Hepatocyte (in vitro differentiated cells): ENCODE measurements around the gene SLF1.

Experiments
- EZH2phosphoT487 ChIP-seq: fragments of 200-600 bp; sonication (generic); IDR thresholded peaks from one replicate; pipeline ENCODE4 v1.6.1; 2018; ENCODE audit warnings: antibody characterized with exemption, mild to moderate bottlenecking, low read depth, moderate library complexity; ENCODE audit not compliant: unreplicated experiment, severe bottlenecking
- TF ChIP-seq, protein P1 (sequence below): fragments of 200-600 bp; sonication (generic); IDR thresholded peaks from 2 replicates; pipeline ENCODE4 v1.5.1; 2016; ENCODE audit warnings: antibody characterized with exemption, mild to moderate bottlenecking; ENCODE audit not compliant: poor library complexity

DNA sequence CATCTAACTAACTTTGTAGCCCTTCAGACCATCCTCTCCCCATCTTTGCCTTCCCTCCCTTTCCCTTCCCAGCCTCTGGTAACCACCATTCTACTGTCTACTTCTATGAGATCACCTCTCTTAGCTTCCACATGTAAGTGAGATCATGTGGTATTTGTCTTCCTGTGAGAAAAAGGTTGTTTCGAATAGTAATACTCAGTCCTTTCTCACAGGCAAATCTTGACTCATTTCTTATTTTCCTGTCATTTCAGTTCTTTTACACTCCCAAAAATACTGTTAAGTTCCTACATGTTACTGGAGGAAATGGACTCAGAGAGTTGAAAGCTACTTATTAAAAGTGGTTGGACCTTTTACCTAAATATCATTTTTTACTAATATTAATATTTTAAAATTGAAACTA lies 82.1 kb downstream of the SLF1 start:
- TF ChIP-seq, protein P1, sequence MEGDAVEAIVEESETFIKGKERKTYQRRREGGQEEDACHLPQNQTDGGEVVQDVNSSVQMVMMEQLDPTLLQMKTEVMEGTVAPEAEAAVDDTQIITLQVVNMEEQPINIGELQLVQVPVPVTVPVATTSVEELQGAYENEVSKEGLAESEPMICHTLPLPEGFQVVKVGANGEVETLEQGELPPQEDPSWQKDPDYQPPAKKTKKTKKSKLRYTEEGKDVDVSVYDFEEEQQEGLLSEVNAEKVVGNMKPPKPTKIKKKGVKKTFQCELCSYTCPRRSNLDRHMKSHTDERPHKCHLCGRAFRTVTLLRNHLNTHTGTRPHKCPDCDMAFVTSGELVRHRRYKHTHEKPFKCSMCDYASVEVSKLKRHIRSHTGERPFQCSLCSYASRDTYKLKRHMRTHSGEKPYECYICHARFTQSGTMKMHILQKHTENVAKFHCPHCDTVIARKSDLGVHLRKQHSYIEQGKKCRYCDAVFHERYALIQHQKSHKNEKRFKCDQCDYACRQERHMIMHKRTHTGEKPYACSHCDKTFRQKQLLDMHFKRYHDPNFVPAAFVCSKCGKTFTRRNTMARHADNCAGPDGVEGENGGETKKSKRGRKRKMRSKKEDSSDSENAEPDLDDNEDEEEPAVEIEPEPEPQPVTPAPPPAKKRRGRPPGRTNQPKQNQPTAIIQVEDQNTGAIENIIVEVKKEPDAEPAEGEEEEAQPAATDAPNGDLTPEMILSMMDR, result no peak
- TF ChIP-seq EZH2phosphoT487, result no peak
